ENCODE measurements around the gene SLC26A2. TPM values are rescaled to one million over a fixed set of nuclear protein-coding genes. Genes with fewer than 3 reads are reported as not detected.

Gene SLC26A2
- total RNA-seq, 1 donor from 2014 or later, result 1.8 TPM

DNA sequence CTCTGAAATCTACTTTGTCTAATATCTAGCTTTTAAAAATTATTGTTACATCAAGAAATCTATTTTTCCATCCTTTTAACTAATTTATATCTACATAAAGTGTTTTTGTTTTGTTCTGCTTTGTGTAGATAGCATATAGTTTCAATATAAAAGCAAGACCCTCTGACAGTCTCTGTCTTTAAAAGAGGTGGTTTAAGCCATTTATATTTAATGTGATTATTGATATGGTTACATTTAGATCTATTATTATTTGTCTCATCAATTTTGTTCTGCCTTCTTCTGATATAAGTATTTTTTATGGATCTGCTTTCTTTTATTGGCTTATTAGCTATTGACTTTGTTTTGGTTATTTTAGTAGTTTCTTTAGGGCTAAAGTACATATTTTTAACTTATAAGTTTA is 56.0 kb downstream of the SLC26A2 start:
- DNase-seq (ENCODE audit: low read depth) (no peak), FAIRE-seq (no peak)
- H3K36me3 ChIP-seq (ENCODE audit: control insufficient read depth, insufficient read depth, low read length), result peaks cover 22% of the 10 kb centered on the region
- no peak overlapping the region for H3K4me3 ChIP-seq (ENCODE audit: low read depth, low read length)
- H3K27me3 ChIP-seq (ENCODE audit: control insufficient read depth, insufficient read depth, low read length), result no peaks in the 10 kb centered on the region
- TF ChIP-seq, protein P1, sequence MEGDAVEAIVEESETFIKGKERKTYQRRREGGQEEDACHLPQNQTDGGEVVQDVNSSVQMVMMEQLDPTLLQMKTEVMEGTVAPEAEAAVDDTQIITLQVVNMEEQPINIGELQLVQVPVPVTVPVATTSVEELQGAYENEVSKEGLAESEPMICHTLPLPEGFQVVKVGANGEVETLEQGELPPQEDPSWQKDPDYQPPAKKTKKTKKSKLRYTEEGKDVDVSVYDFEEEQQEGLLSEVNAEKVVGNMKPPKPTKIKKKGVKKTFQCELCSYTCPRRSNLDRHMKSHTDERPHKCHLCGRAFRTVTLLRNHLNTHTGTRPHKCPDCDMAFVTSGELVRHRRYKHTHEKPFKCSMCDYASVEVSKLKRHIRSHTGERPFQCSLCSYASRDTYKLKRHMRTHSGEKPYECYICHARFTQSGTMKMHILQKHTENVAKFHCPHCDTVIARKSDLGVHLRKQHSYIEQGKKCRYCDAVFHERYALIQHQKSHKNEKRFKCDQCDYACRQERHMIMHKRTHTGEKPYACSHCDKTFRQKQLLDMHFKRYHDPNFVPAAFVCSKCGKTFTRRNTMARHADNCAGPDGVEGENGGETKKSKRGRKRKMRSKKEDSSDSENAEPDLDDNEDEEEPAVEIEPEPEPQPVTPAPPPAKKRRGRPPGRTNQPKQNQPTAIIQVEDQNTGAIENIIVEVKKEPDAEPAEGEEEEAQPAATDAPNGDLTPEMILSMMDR (IDR thresholded peaks at IDR 0.05; ENCODE audit: insufficient read depth, low read length, severe bottlenecking), result no peak

DNA sequence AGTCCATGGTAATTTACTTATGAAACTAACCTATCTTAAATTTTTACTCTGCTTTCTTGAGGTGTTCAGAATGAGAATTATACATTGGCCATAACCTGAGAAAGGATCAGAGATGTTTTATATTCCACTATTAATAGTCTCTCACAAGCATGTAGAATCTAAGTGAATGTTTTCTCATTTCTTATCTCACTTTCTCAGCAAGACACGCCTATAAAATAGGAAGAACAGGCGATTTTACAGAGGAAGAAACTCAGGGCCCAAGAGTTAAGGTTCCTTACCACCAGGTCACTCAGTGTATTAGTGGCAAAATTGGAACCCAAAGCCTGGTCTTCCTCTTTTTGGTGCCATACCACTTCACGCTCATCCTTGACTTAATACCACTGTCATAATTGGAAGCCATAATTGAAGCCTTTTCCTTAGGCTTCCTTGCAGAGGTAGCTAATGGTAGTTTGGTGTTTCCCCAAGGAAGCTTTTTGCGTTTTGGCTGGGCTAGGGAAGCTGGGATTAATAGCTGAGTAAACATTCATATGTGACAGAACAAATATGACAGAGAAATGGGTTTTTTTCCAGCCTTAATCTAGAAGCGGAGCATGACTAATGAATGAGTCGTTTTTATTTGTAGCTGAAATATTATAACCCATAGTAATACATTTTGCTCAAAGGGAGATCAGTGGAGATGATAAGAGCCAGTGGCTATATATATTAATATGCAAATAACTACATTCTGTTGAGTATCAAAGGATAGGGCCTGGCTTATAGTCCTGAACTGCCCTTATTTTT is 56.9 kb downstream of the SLC26A2 start:
- no peak for FAIRE-seq
- DNase-seq (ENCODE audit: low read depth), result peak; percentile 87

DNA sequence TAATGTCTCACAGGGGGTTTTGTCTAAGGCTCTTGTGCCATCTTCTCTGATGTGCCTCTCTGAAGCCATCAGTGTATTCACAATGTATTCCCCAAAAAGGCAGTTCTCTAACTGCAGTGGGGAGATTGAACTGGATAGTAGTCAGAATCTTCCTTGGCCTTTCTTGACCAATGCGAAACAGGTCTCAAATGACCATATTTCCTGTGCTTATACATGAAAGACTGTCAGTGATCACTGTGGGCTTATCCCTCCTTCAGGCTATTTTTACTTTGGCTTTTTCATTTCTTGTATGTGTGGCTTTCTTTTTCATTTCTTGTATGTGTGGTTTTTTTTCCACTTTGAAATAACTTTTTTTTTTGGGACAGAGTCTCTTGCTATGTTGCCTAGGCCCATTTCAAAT is 59.7 kb downstream of the SLC26A2 start:
- Histone ChIP-seq H3K36me3 (ENCODE audit: control insufficient read depth, insufficient read depth, low read length) (peaks cover 12% of the 10 kb centered on the region), H3K27me3 (ENCODE audit: control insufficient read depth, insufficient read depth, low read length) (no peaks in the 10 kb centered on the region), H3K4me3 (ENCODE audit: low read depth, low read length) (no peak overlapping the region)
- TF ChIP-seq, protein P1 (IDR thresholded peaks at IDR 0.05; ENCODE audit: insufficient read depth, low read length, severe bottlenecking), result no peak
- DNase-seq (ENCODE audit: low read depth), result no peak
- no peak for FAIRE-seq

More for the DNA sequence above, 56.9 kb downstream of the SLC26A2 start:
- Histone ChIP-seq H3K27me3 (ENCODE audit: control insufficient read depth, insufficient read depth, low read length) (no peaks in the 10 kb centered on the region), H3K4me3 (ENCODE audit: low read depth, low read length) (no peak overlapping the region), H3K36me3 (ENCODE audit: control insufficient read depth, insufficient read depth, low read length) (peaks cover 19% of the 10 kb centered on the region)
- TF ChIP-seq, protein P1 (IDR thresholded peaks at IDR 0.05; ENCODE audit: insufficient read depth, low read length, severe bottlenecking), result no peak

DNA sequence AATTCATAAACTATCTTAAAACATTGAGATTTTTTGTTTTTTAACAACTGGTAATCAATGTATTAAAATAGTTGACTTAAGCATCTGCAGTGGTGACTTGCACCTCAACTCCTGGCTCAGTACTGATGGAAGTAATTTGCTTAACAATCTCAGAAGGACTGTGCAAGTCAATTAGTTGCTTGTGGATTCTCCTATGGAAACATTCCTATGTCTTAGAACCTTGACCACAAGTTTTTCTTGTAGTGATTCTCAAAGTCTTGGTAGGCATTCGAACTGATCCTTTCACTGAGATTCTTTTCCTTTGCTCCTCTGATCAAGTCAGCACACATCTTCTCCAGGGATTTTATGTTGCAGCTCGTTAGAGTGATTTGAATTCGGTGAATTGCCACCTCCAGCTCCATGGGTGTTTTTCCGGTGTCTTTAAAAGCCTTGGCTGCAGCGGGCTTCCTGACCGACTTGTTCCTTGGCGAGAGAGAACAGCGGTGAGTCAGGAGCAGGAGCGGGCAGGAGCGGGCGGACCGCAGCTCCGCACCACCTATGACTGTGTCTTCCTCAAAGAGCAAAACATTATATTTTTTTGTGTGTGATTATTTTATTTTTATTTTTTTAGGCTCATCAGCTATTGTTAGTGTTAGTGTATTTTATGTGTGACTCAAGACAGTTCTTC is 61.1 kb downstream of the SLC26A2 start:
- Histone ChIP-seq H3K36me3 (ENCODE audit: control insufficient read depth, insufficient read depth, low read length) (peaks cover 10% of the 10 kb centered on the region), H3K27me3 (ENCODE audit: control insufficient read depth, insufficient read depth, low read length) (no peaks in the 10 kb centered on the region), H3K4me3 (ENCODE audit: low read depth, low read length) (no peak overlapping the region)
- DNase-seq (ENCODE audit: low read depth), result peak; percentile 91
- FAIRE-seq, result no peak
- TF ChIP-seq, protein P1 (IDR thresholded peaks at IDR 0.05; ENCODE audit: insufficient read depth, low read length, severe bottlenecking), result no peak

DNA sequence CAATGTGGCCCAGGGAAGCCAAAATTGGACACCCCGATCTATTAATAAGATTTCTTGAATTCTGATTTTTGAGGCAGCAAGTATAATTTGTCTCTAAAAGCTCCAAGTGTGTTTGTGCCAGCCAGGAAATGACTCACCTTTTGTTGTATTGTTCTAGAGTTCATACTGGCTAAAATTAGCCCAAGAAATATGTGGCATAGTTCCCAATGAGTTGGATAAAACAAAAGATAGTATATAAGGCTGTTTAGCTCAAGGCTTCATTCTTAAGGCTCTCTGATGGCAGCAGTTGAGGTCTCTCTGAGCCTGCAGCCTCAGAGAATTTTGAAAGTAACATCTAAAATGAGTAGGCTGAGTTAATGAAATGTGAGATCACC is 61.6 kb downstream of the SLC26A2 start:
- Histone ChIP-seq H3K27me3 (ENCODE audit: control insufficient read depth, insufficient read depth, low read length) (no peaks in the 10 kb centered on the region), H3K4me3 (ENCODE audit: low read depth, low read length) (no peak overlapping the region), H3K36me3 (ENCODE audit: control insufficient read depth, insufficient read depth, low read length) (peaks cover 13% of the 10 kb centered on the region)
- TF ChIP-seq, protein P1 (IDR thresholded peaks at IDR 0.05; ENCODE audit: insufficient read depth, low read length, severe bottlenecking), result no peak
- DNase-seq (ENCODE audit: low read depth) (peak; percentile 95), FAIRE-seq (no peak)
